ENCODE data around the gene SHPK. TPM values are rescaled to one million over a fixed set of nuclear protein-coding genes. Genes with fewer than 3 reads are reported as not detected.

Gene SHPK
- total RNA-seq, 1 experiment from 2014 or later = 5.4 TPM

- H3K4me1 ChIP-seq (ENCODE audit: low read length) = peaks cover 22% of the 10 kb centered on the region
- H3K27ac ChIP-seq (ENCODE audit: low read length) = peak overlapping the region; percentile 55
- peaks cover 37% of the 10 kb centered on the region for H3K79me2 ChIP-seq (ENCODE audit: low read length)
- H3K9me3 ChIP-seq (ENCODE audit: low read length) = no peaks in the 10 kb centered on the region
- peak overlapping the region; percentile 98 for H3K4me2 ChIP-seq (ENCODE audit: low read depth, low read length, poor library complexity, severe bottlenecking)
- no peak overlapping the region; the same call in 1 of the 2 replicates for H2AFZ ChIP-seq (ENCODE audit: low read length)
- no peaks in the 10 kb centered on the region for H3K9me2 ChIP-seq (replicated peaks; ENCODE audit: insufficient read depth, low read length)
- no peak for DNase-seq
- no peaks in the 10 kb centered on the region; the same call in 1 of the 2 replicates for H4K20me1 ChIP-seq (ENCODE audit: insufficient read depth, low read depth, low read length)
- no peaks in the 10 kb centered on the region for H3K27me3 ChIP-seq (ENCODE audit: low read length)
- H3K36me3 ChIP-seq (ENCODE audit: insufficient read depth, low read length) = peaks cover 7% of the 10 kb centered on the region; the same call in 1 of the 2 replicates
- H3K4me3 ChIP-seq (ENCODE audit: low read length) = peak overlapping the region; percentile 88
- H3K9ac ChIP-seq (ENCODE audit: low read length) = peak overlapping the region; percentile 90
Measured at GRCh38 chr17:3667366-3668278, 31.6 kb upstream of the SHPK start.

GRCh38 chr17:3666516-3666915 is 30.5 kb upstream of the SHPK start:
- H3K9ac ChIP-seq (ENCODE audit: low read length) = no peak overlapping the region
- H3K4me1 ChIP-seq (ENCODE audit: low read length) = peaks cover 22% of the 10 kb centered on the region
- H4K20me1 ChIP-seq (ENCODE audit: insufficient read depth, low read depth, low read length) = no peaks in the 10 kb centered on the region; the same call in 1 of the 2 replicates
- no peak overlapping the region for H3K4me3 ChIP-seq (ENCODE audit: low read length)
- no peaks in the 10 kb centered on the region for H3K9me3 ChIP-seq (ENCODE audit: low read length)
- DNase-seq = no peak
- no peak overlapping the region for H2AFZ ChIP-seq (ENCODE audit: low read length)
- H3K27ac ChIP-seq (ENCODE audit: low read length) = no peak overlapping the region
- H3K36me3 ChIP-seq (ENCODE audit: insufficient read depth, low read length) = peaks cover 1% of the 10 kb centered on the region; the same call in 1 of the 2 replicates
- H3K4me2 ChIP-seq (ENCODE audit: low read depth, low read length, poor library complexity, severe bottlenecking) = no peak overlapping the region
- peaks cover 34% of the 10 kb centered on the region for H3K79me2 ChIP-seq (ENCODE audit: low read length)
- H3K9me2 ChIP-seq (replicated peaks; ENCODE audit: insufficient read depth, low read length) = no peaks in the 10 kb centered on the region
- no peaks in the 10 kb centered on the region for H3K27me3 ChIP-seq (ENCODE audit: low read length)

GRCh38 chr17:3665834-3666233 is 29.8 kb upstream of the SHPK start:
- Histone ChIP-seq H3K9ac (ENCODE audit: low read length) (no peak overlapping the region), H3K27me3 (ENCODE audit: low read length) (no peaks in the 10 kb centered on the region), H3K36me3 (ENCODE audit: insufficient read depth, low read length) (no peaks in the 10 kb centered on the region), H3K4me1 (ENCODE audit: low read length) (peaks cover 22% of the 10 kb centered on the region), H3K4me2 (ENCODE audit: low read depth, low read length, poor library complexity, severe bottlenecking) (no peak overlapping the region), H2AFZ (ENCODE audit: low read length) (no peak overlapping the region), H3K9me3 (ENCODE audit: low read length) (no peaks in the 10 kb centered on the region), H4K20me1 (ENCODE audit: insufficient read depth, low read depth, low read length) (no peaks in the 10 kb centered on the region; the same call in 1 of the 2 replicates), H3K27ac (ENCODE audit: low read length) (no peak overlapping the region), H3K4me3 (ENCODE audit: low read length) (no peak overlapping the region), H3K79me2 (ENCODE audit: low read length) (peaks cover 30% of the 10 kb centered on the region), H3K9me2 (replicated peaks; ENCODE audit: insufficient read depth, low read length) (no peaks in the 10 kb centered on the region)
- DNase-seq = no peak

GRCh38 chr17:3663102-3664011 is 27.3 kb upstream of the SHPK start:
- no peaks in the 10 kb centered on the region for H3K27me3 ChIP-seq (ENCODE audit: low read length)
- H3K36me3 ChIP-seq (ENCODE audit: insufficient read depth, low read length) = no peaks in the 10 kb centered on the region
- H4K20me1 ChIP-seq (ENCODE audit: insufficient read depth, low read depth, low read length) = no peaks in the 10 kb centered on the region
- no peak overlapping the region for H3K27ac ChIP-seq (ENCODE audit: low read length)
- H2AFZ ChIP-seq (ENCODE audit: low read length) = no peak overlapping the region
- no peaks in the 10 kb centered on the region for H3K9me2 ChIP-seq (replicated peaks; ENCODE audit: insufficient read depth, low read length)
- H3K79me2 ChIP-seq (ENCODE audit: low read length) = peaks cover 9% of the 10 kb centered on the region
- H3K4me1 ChIP-seq (ENCODE audit: low read length) = peaks cover 8% of the 10 kb centered on the region
- no peak overlapping the region for H3K4me2 ChIP-seq (ENCODE audit: low read depth, low read length, poor library complexity, severe bottlenecking)
- H3K9ac ChIP-seq (ENCODE audit: low read length) = no peak overlapping the region
- no peaks in the 10 kb centered on the region for H3K9me3 ChIP-seq (ENCODE audit: low read length)
- no peak overlapping the region for H3K4me3 ChIP-seq (ENCODE audit: low read length)
- DNase-seq = no peak

GRCh38 chr17:3660311-3660891 is 24.4 kb upstream of the SHPK start:
- no peak overlapping the region for H3K9ac ChIP-seq (ENCODE audit: low read length)
- no peak overlapping the region for H3K4me2 ChIP-seq (ENCODE audit: low read depth, low read length, poor library complexity, severe bottlenecking)
- H3K9me2 ChIP-seq (replicated peaks; ENCODE audit: insufficient read depth, low read length) = no peaks in the 10 kb centered on the region
- no peaks in the 10 kb centered on the region for H3K4me1 ChIP-seq (ENCODE audit: low read length)
- no peaks in the 10 kb centered on the region for H3K9me3 ChIP-seq (ENCODE audit: low read length)
- no peak overlapping the region for H3K27ac ChIP-seq (ENCODE audit: low read length)
- no peaks in the 10 kb centered on the region for H3K27me3 ChIP-seq (ENCODE audit: low read length)
- H3K36me3 ChIP-seq (ENCODE audit: insufficient read depth, low read length) = no peaks in the 10 kb centered on the region
- no peak overlapping the region for H3K4me3 ChIP-seq (ENCODE audit: low read length)
- H3K79me2 ChIP-seq (ENCODE audit: low read length) = no peaks in the 10 kb centered on the region
- H2AFZ ChIP-seq (ENCODE audit: low read length) = no peak overlapping the region
- H4K20me1 ChIP-seq (ENCODE audit: insufficient read depth, low read depth, low read length) = no peaks in the 10 kb centered on the region
- DNase-seq = no peak

GRCh38 chr17:3659541-3660111 is 23.6 kb upstream of the SHPK start:
- no peak overlapping the region for H2AFZ ChIP-seq (ENCODE audit: low read length)
- no peaks in the 10 kb centered on the region for H3K4me1 ChIP-seq (ENCODE audit: low read length)
- H3K4me3 ChIP-seq (ENCODE audit: low read length) = no peak overlapping the region
- H3K4me2 ChIP-seq (ENCODE audit: low read depth, low read length, poor library complexity, severe bottlenecking) = no peak overlapping the region
- no peaks in the 10 kb centered on the region for H3K27me3 ChIP-seq (ENCODE audit: low read length)
- no peaks in the 10 kb centered on the region for H3K79me2 ChIP-seq (ENCODE audit: low read length)
- H3K9ac ChIP-seq (ENCODE audit: low read length) = no peak overlapping the region
- H4K20me1 ChIP-seq (ENCODE audit: insufficient read depth, low read depth, low read length) = no peaks in the 10 kb centered on the region
- H3K27ac ChIP-seq (ENCODE audit: low read length) = no peak overlapping the region
- no peaks in the 10 kb centered on the region for H3K9me2 ChIP-seq (replicated peaks; ENCODE audit: insufficient read depth, low read length)
- no peaks in the 10 kb centered on the region for H3K9me3 ChIP-seq (ENCODE audit: low read length)
- no peak for DNase-seq
- H3K36me3 ChIP-seq (ENCODE audit: insufficient read depth, low read length) = no peaks in the 10 kb centered on the region

GRCh38 chr17:3658784-3659449 is 22.9 kb upstream of the SHPK start:
- no peaks in the 10 kb centered on the region for H3K79me2 ChIP-seq (ENCODE audit: low read length)
- no peak overlapping the region for H2AFZ ChIP-seq (ENCODE audit: low read length)
- no peak overlapping the region for H3K27ac ChIP-seq (ENCODE audit: low read length)
- no peaks in the 10 kb centered on the region for H3K9me2 ChIP-seq (replicated peaks; ENCODE audit: insufficient read depth, low read length)
- no peak for DNase-seq
- no peaks in the 10 kb centered on the region for H3K36me3 ChIP-seq (ENCODE audit: insufficient read depth, low read length)
- no peak overlapping the region for H3K4me2 ChIP-seq (ENCODE audit: low read depth, low read length, poor library complexity, severe bottlenecking)
- no peaks in the 10 kb centered on the region for H3K27me3 ChIP-seq (ENCODE audit: low read length)
- no peaks in the 10 kb centered on the region for H3K9me3 ChIP-seq (ENCODE audit: low read length)
- no peaks in the 10 kb centered on the region for H4K20me1 ChIP-seq (ENCODE audit: insufficient read depth, low read depth, low read length)
- H3K9ac ChIP-seq (ENCODE audit: low read length) = no peak overlapping the region
- no peak overlapping the region for H3K4me3 ChIP-seq (ENCODE audit: low read length)
- H3K4me1 ChIP-seq (ENCODE audit: low read length) = no peaks in the 10 kb centered on the region

Measured in Karpas-422 (cell line).